ENCODE data around the gene PKNOX2.

The PKNOX2 gene

GRCh38 chr11:125157953-125158680, 6.4 kb upstream of the PKNOX2 start:
- Mint-ChIP-seq H3K27me3 (peaks cover 67 to 99% of the 10 kb centered on the region in 2 donors), H3K9me3 (no peaks in the 10 kb centered on the region)
- no peak for DNase-seq

GRCh38 chr11:125162743-125163142, 1.8 kb upstream of the PKNOX2 start:
- Mint-ChIP-seq H3K27me3 (peaks cover 75 to 99% of the 10 kb centered on the region in 2 donors), H3K9me3 (no peaks in the 10 kb centered on the region), H3K36me3 (ENCODE audit: insufficient read depth) (peaks cover 3% of the 10 kb centered on the region), H3K4me3 (no peak overlapping the region), H3K4me1 (ENCODE audit: low read depth in 2 of 2) (peaks cover 12 to 14% of the 10 kb centered on the region in 2 donors), H3K27ac (no peak overlapping the region)
- no peak for DNase-seq
- no peak for ATAC-seq (replicated peaks)

More at GRCh38 chr11:125157953-125158680, 6.4 kb upstream of the PKNOX2 start:
- no peak overlapping the region for H3K27ac Mint-ChIP-seq
- no peaks in the 10 kb centered on the region for H3K4me1 Mint-ChIP-seq (ENCODE audit: low read depth in 2 of 2)
- no peaks in the 10 kb centered on the region for H3K36me3 Mint-ChIP-seq (ENCODE audit: insufficient read depth)
- ATAC-seq (replicated peaks): no peak
- no peak overlapping the region for H3K4me3 Mint-ChIP-seq

- Mint-ChIP-seq H3K9me3 (no peaks in the 10 kb centered on the region), H3K4me1 (ENCODE audit: low read depth in 2 of 2) (peaks cover 12 to 14% of the 10 kb centered on the region in 2 donors), H3K4me3 (peak overlapping the region; percentile 93 to 97), H3K27me3 (peaks cover 77 to 99% of the 10 kb centered on the region in 2 donors), H3K27ac (no peak overlapping the region), H3K36me3 (ENCODE audit: insufficient read depth) (peaks cover 3% of the 10 kb centered on the region)
- ATAC-seq (replicated peaks) (no peak), DNase-seq (no peak)
Measured at GRCh38 chr11:125163431-125164063, 1.0 kb upstream of the PKNOX2 start.

- H3K27me3 Mint-ChIP-seq: peaks cover 80 to 100% of the 10 kb centered on the region in 2 donors
- H3K36me3 Mint-ChIP-seq (ENCODE audit: insufficient read depth): peaks cover 3% of the 10 kb centered on the region
- H3K9me3 Mint-ChIP-seq: no peaks in the 10 kb centered on the region
Measured at GRCh38 chr11:125164091-125164421, 495 bp upstream of the PKNOX2 start.

GRCh38 chr11:125165111-125165842, 726 bp downstream of the PKNOX2 start:
- no peak for DNase-seq
- no peak overlapping the region for H3K27ac Mint-ChIP-seq
- H3K4me3 Mint-ChIP-seq: peak overlapping the region; percentile 93 to 97
- H3K27me3 Mint-ChIP-seq: peaks cover 88 to 100% of the 10 kb centered on the region in 2 donors
- peak; percentile 12 for ATAC-seq (replicated peaks)
- no peaks in the 10 kb centered on the region for H3K9me3 Mint-ChIP-seq
- H3K36me3 Mint-ChIP-seq (ENCODE audit: insufficient read depth): peaks cover 3% of the 10 kb centered on the region
- peaks cover 12 to 14% of the 10 kb centered on the region in 2 donors for H3K4me1 Mint-ChIP-seq (ENCODE audit: low read depth in 2 of 2)

More at GRCh38 chr11:125164091-125164421, 495 bp upstream of the PKNOX2 start:
- H3K4me3 Mint-ChIP-seq: peak overlapping the region; percentile 93 to 97
- peaks cover 12 to 14% of the 10 kb centered on the region in 2 donors for H3K4me1 Mint-ChIP-seq (ENCODE audit: low read depth in 2 of 2)
- H3K27ac Mint-ChIP-seq: no peak overlapping the region
- DNase-seq (no peak), ATAC-seq (replicated peaks) (no peak)

- DNase-seq (no peak), ATAC-seq (replicated peaks) (no peak)
- Mint-ChIP-seq H3K4me3 (peak overlapping the region; percentile 85 to 97), H3K36me3 (ENCODE audit: insufficient read depth) (peaks cover 3% of the 10 kb centered on the region), H3K27me3 (peaks cover 89 to 100% of the 10 kb centered on the region in 2 donors), H3K4me1 (ENCODE audit: low read depth in 2 of 2) (peaks cover 12 to 14% of the 10 kb centered on the region in 2 donors), H3K27ac (no peak overlapping the region), H3K9me3 (no peaks in the 10 kb centered on the region)
Measured at GRCh38 chr11:125165843-125166763, 1.6 kb downstream of the PKNOX2 start.

GRCh38 chr11:125166764-125167291, 2.3 kb downstream of the PKNOX2 start:
- ATAC-seq (replicated peaks): no peak
- H3K27ac Mint-ChIP-seq: no peak overlapping the region
- H3K4me3 Mint-ChIP-seq: no peak overlapping the region
- peaks cover 83 to 100% of the 10 kb centered on the region in 2 donors for H3K27me3 Mint-ChIP-seq
- H3K9me3 Mint-ChIP-seq: no peaks in the 10 kb centered on the region
- DNase-seq: no peak
- H3K36me3 Mint-ChIP-seq (ENCODE audit: insufficient read depth): peaks cover 3% of the 10 kb centered on the region
- peaks cover 14 to 15% of the 10 kb centered on the region in 2 donors for H3K4me1 Mint-ChIP-seq (ENCODE audit: low read depth in 2 of 2)

GRCh38 chr11:125167292-125167953, 2.9 kb downstream of the PKNOX2 start:
- H3K9me3 Mint-ChIP-seq: no peaks in the 10 kb centered on the region
- peaks cover 3% of the 10 kb centered on the region for H3K36me3 Mint-ChIP-seq (ENCODE audit: insufficient read depth)
- peaks cover 81 to 100% of the 10 kb centered on the region in 2 donors for H3K27me3 Mint-ChIP-seq
- peaks cover 14 to 15% of the 10 kb centered on the region in 2 donors for H3K4me1 Mint-ChIP-seq (ENCODE audit: low read depth in 2 of 2)
- no peak for DNase-seq
- ATAC-seq (replicated peaks): no peak
- no peak overlapping the region for H3K27ac Mint-ChIP-seq
- no peak overlapping the region for H3K4me3 Mint-ChIP-seq

GRCh38 chr11:125167954-125168835, 3.6 kb downstream of the PKNOX2 start:
- H3K4me3 Mint-ChIP-seq: no peak overlapping the region
- ATAC-seq (replicated peaks) (no peak), DNase-seq (no peak)
- H3K36me3 Mint-ChIP-seq (ENCODE audit: insufficient read depth): peaks cover 3% of the 10 kb centered on the region
- no peak overlapping the region for H3K27ac Mint-ChIP-seq
- peaks cover 83 to 100% of the 10 kb centered on the region in 2 donors for H3K27me3 Mint-ChIP-seq
- H3K4me1 Mint-ChIP-seq (ENCODE audit: low read depth in 2 of 2): peaks cover 14 to 15% of the 10 kb centered on the region in 2 donors
- no peaks in the 10 kb centered on the region for H3K9me3 Mint-ChIP-seq

- Mint-ChIP-seq H3K36me3 (ENCODE audit: insufficient read depth) (peaks cover 3% of the 10 kb centered on the region), H3K4me1 (ENCODE audit: low read depth in 2 of 2) (peaks cover 14 to 15% of the 10 kb centered on the region in 2 donors), H3K27ac (no peak overlapping the region), H3K4me3 (no peak overlapping the region), H3K9me3 (no peaks in the 10 kb centered on the region), H3K27me3 (peaks cover 83 to 100% of the 10 kb centered on the region in 2 donors)
- ATAC-seq (replicated peaks) (no peak), DNase-seq (no peak)
Measured at GRCh38 chr11:125168918-125169456, 4.4 kb downstream of the PKNOX2 start.

GRCh38 chr11:125170001-125170509, 5.5 kb downstream of the PKNOX2 start:
- Mint-ChIP-seq H3K27me3 (peaks cover 85 to 100% of the 10 kb centered on the region in 2 donors), H3K4me1 (ENCODE audit: low read depth in 2 of 2) (peaks cover 10 to 12% of the 10 kb centered on the region in 2 donors), H3K4me3 (no peak overlapping the region), H3K36me3 (ENCODE audit: insufficient read depth) (peaks cover 3% of the 10 kb centered on the region), H3K9me3 (no peaks in the 10 kb centered on the region), H3K27ac (no peak overlapping the region)
- DNase-seq: no peak
- ATAC-seq (replicated peaks): no peak
